Esophagus muscularis mucosa (tissue), 4 donors: ENCODE measurements around the gene DFFB. TPM values are rescaled to one million over a fixed set of nuclear protein-coding genes. Genes with fewer than 3 reads are reported as not detected.
A peak's percentile ranks its signal among the peaks of the same experiment; 100 is the strongest.
"Not testable (repeated sequence)": the region's sequence is repeated elsewhere in the genome, so short reads cannot be mapped to it uniquely, and the experiment has no call there.

Experiments used
- DNase-seq: peaks from one replicate; pipeline ENCODE4 v3.0.0-alpha.2; 2017; ENCODE audit errors: extremely low spot score
- H3K27ac ChIP-seq, 4 donors: fragments of 200-600 bp; sonication (generic); replicated peaks in 1 of 4; 1 replicate in 3 of 4; 2 replicates in 1 of 4; pipeline ENCODE4 v1.5.1; 2016 to 2019; ENCODE audit warnings: mild to moderate bottlenecking in 1 of 4
- H3K27me3 ChIP-seq, 4 donors: fragments of 200-600 bp; sonication (generic); one replicate each; pipeline versions ENCODE4 v1.5.1 to v1.6.0; 2016 to 2019
- H3K36me3 ChIP-seq, 4 donors: fragments of 200-600 bp; sonication (generic); one replicate each; pipeline ENCODE4 v1.5.1; 2016 to 2019
- H3K4me1 ChIP-seq, 4 donors: fragments of 200-600 bp; sonication (generic); one replicate each; pipeline ENCODE4 v1.5.1; 2016 to 2019
- H3K4me3 ChIP-seq, 4 donors: fragments of 200-600 bp; sonication (generic); 1 replicate in 2 of 4; 2 replicates in 2 of 4; pipeline ENCODE4 v1.5.1; 2016 to 2019; ENCODE audit warnings: mild to moderate bottlenecking in 4 of 4, moderate library complexity in 1 of 4
- H3K9me3 ChIP-seq, 4 donors: fragments of 200-600 bp; sonication (generic); 1 replicate in 3 of 4; 2 replicates in 1 of 4; pipeline ENCODE4 v1.5.1; 2016 to 2019
- CTCF ChIP-seq, 3 experiments: fragments of 200-600 bp in 2 of 3; fragments of 450-650 bp in 1 of 3; sonication (generic) in 2 of 3; IDR thresholded peaks; one replicate each; pipeline ENCODE4 v1.5.1; 2017 to 2019; ENCODE audit warnings: antibody characterized with exemption in 3 of 3, mild to moderate bottlenecking in 2 of 3, moderate library complexity in 1 of 3
- EP300 ChIP-seq: sonication (generic); formaldehyde crosslinking; IDR thresholded peaks from one replicate; pipeline ENCODE4 v1.6.1; 2017; ENCODE audit warnings: antibody characterized with exemption
- POLR2A ChIP-seq: fragments of 450-650 bp; IDR thresholded peaks from one replicate; pipeline ENCODE4 v1.6.1; 2017; ENCODE audit warnings: antibody characterized with exemption, moderate library complexity, mild to moderate bottlenecking, low read depth
- POLR2AphosphoS5 ChIP-seq, 2 donors: sonication (generic); formaldehyde crosslinking; IDR thresholded peaks; one replicate each; pipeline ENCODE4 v1.6.1; 2017; ENCODE audit warnings: antibody characterized with exemption in 2 of 2
- WGBS: methylation state at CpG from one replicate; pipeline ENCODE4 v1.1.5; 2018; 5-methylcytosine and 5-hydroxymethylcytosine counted together
- intact Hi-C: fragments of 100-400 bp; cut with DNase I; formaldehyde crosslinking; loops from one replicate; pipeline ENCODE4 v1.15.1; 2023
- total RNA-seq, 4 donors: library from RNA; depleted of rRNA; stranded (reverse); fragments of >200 nt; gene quantifications; one replicate each; pipeline versions ENCODE4 v1.1.0 to v1.2.1, GENCODE V29; 2016

Gene DFFB
- 10 to 100 TPM in 1 of 4 donors, 1 to 10 TPM in 3; 5.0 to 13.4 (median 5.2) TPM for total RNA-seq

- TF ChIP-seq CTCF (IDR thresholded peaks at IDR 0.05) = peak in 2 of 3 experiments; percentile 18 to 44
- TF ChIP-seq POLR2A = no peak
- no peak for TF ChIP-seq EP300
- TF ChIP-seq POLR2AphosphoS5 (IDR thresholded peaks at IDR 0.05) = peak; percentile 85 to 88
- 1% methylated on average over 27 of the region's 73 CpGs for WGBS
- Histone ChIP-seq H3K27me3 (no peaks in the 10 kb centered on the region), H3K9me3 (no peaks in the 10 kb centered on the region), H3K27ac (peak within 1 kb of the TSS; percentile 80 to 84 (median 82)), H3K4me3 (peak within 1 kb of the TSS; percentile 81 to 97 (median 89)), H3K36me3 (peaks cover under 1 to 10% (median 4%) of the 10 kb centered on the region in 4 donors), H3K4me1 (peaks cover 14 to 34% (median 27%) of the 10 kb centered on the region in 4 donors)
- intact Hi-C loops = loop anchor here (2.0 kb wide), 1 partner anchor 46 kb away; no protein-coding TSS in a partner anchor
- DNase-seq = peak; percentile 97
Measured at GRCh38 chr1:3856923-3857790, at the start of gene DFFB, which contains the start of gene CEP104. Gene DFFB (plus strand): TSS chr1:3857476. CDS start chr1:3857604, 128 bp downstream. Gene CEP104 (minus strand): TSS chr1:3857211. CDS start chr1:3852407, 4,804 bp downstream.

GRCh38 chr1:3807769-3808168 is 49.5 kb upstream of the DFFB start:
- 86% methylated on average over 5 of the region's 5 CpGs for WGBS

GRCh38 chr1:3809680-3810079 is 47.6 kb upstream of the DFFB start:
- Histone ChIP-seq H3K27ac (no peak overlapping the region), H3K36me3 (peaks cover 4 to 15% (median 8%) of the 10 kb centered on the region in 4 donors), H3K9me3 (no peaks in the 10 kb centered on the region), H3K4me3 (no peak overlapping the region), H3K27me3 (peaks cover 0 to 3% (median 0%) of the 10 kb centered on the region in 4 donors), H3K4me1 (no peaks in the 10 kb centered on the region)
- intact Hi-C loops = no loop called here
- WGBS = 75% methylated on average over 7 of the region's 7 CpGs
- no peak for DNase-seq
- TF ChIP-seq CTCF (IDR thresholded peaks at IDR 0.05) (no peak), POLR2A (no peak), EP300 (no peak), POLR2AphosphoS5 (IDR thresholded peaks at IDR 0.05) (no peak)

More at GRCh38 chr1:3807769-3808168, 49.5 kb upstream of the DFFB start:
- intact Hi-C loops = no loop called here
- Histone ChIP-seq H3K4me1 (no peaks in the 10 kb centered on the region), H3K9me3 (no peaks in the 10 kb centered on the region), H3K4me3 (no peak overlapping the region), H3K27ac (no peak overlapping the region), H3K27me3 (peaks cover 0 to 16% (median 0%) of the 10 kb centered on the region in 4 donors), H3K36me3 (no peaks in the 10 kb centered on the region)
- TF ChIP-seq CTCF (IDR thresholded peaks at IDR 0.05) (no peak), POLR2AphosphoS5 (IDR thresholded peaks at IDR 0.05) (no peak), POLR2A (no peak), EP300 (no peak)
- no peak for DNase-seq

GRCh38 chr1:3810149-3810761 is 47.0 kb upstream of the DFFB start:
- DNase-seq, H3K27me3 ChIP-seq, H3K4me1 ChIP-seq, H3K4me3 ChIP-seq, H3K9me3 ChIP-seq, H3K27ac ChIP-seq, intact Hi-C loops: not testable (repeated sequence)
- H3K36me3 ChIP-seq = peaks cover 9 to 21% (median 14%) of the 10 kb centered on the region in 4 donors
- 76% methylated on average over 9 of the region's 9 CpGs for WGBS

- intact Hi-C loops = no loop called here
- WGBS = 83% methylated on average over 1 of the region's 2 CpGs
Measured at GRCh38 chr1:3811595-3811911, 45.7 kb upstream of the DFFB start.

More at GRCh38 chr1:3811595-3811911, 45.7 kb upstream of the DFFB start:
- no peaks in the 10 kb centered on the region for H3K9me3 ChIP-seq
- no peak for DNase-seq
- no peaks in the 10 kb centered on the region for H3K4me1 ChIP-seq
- H3K27ac ChIP-seq = no peak overlapping the region
- H3K27me3 ChIP-seq = peaks cover 0 to 3% (median 0%) of the 10 kb centered on the region in 4 donors
- TF ChIP-seq POLR2AphosphoS5 (IDR thresholded peaks at IDR 0.05) = no peak
- TF ChIP-seq EP300 = no peak
- TF ChIP-seq POLR2A = no peak
- TF ChIP-seq CTCF (IDR thresholded peaks at IDR 0.05) = no peak
- no peak overlapping the region for H3K4me3 ChIP-seq
- peaks cover 16 to 34% (median 25%) of the 10 kb centered on the region in 4 donors for H3K36me3 ChIP-seq
